ENCODE measurements around the gene SOD1. TPM values are rescaled to one million over a fixed set of nuclear protein-coding genes. Genes with fewer than 3 reads are reported as not detected.

The SOD1 gene
- total RNA-seq, 1 experiment from 2014 or later: 239 TPM

- DNase-seq (ENCODE audit: unreplicated experiment): no peak
- Mint-ChIP-seq H3K36me3 (ENCODE audit: insufficient read depth, unreplicated experiment) (peaks cover 79% of the 10 kb centered on the region), H3K27ac (ENCODE audit: low read depth, unreplicated experiment) (no peak overlapping the region), H3K4me1 (ENCODE audit: insufficient read depth, unreplicated experiment) (no peaks in the 10 kb centered on the region), H3K27me3 (ENCODE audit: insufficient read depth, unreplicated experiment) (no peaks in the 10 kb centered on the region), H3K9me3 (ENCODE audit: unreplicated experiment) (no peaks in the 10 kb centered on the region), H3K4me3 (ENCODE audit: unreplicated experiment) (no peak overlapping the region)
- ChIA-PET CTCF (interaction anchor here (1.2 kb wide), 1 partner anchor 588 kb away, joined by 3 read pairs; no protein-coding TSS in a partner anchor), POLR2A (interaction anchor here (0.7 to 1.8 kb wide), 2 partner anchors 17 to 43 kb away, joined by 4 to 5 read pairs; no protein-coding TSS in a partner anchor)
- no peak for TF ChIP-seq CTCF (IDR thresholded peaks at IDR 0.05; ENCODE audit: unreplicated experiment)
- intact Hi-C loops (cut with micrococcal nuclease): no loop called here
- no TSS peak for BruUV-seq (replicated peaks)
Measured at GRCh38 chr21:31687108-31687507, 27.6 kb downstream of the SOD1 start.

- intact Hi-C loops (cut with micrococcal nuclease): no loop called here
- H3K36me3 Mint-ChIP-seq (ENCODE audit: insufficient read depth, unreplicated experiment): peaks cover 82% of the 10 kb centered on the region
- CTCF ChIA-PET: interaction anchor here (0.6 kb wide), 2 partner anchors 19 to 940 kb away, joined by 3 to 4 read pairs; no protein-coding TSS in a partner anchor
- no peaks in the 10 kb centered on the region for H3K9me3 Mint-ChIP-seq (ENCODE audit: unreplicated experiment)
- no peaks in the 10 kb centered on the region for H3K27me3 Mint-ChIP-seq (ENCODE audit: insufficient read depth, unreplicated experiment)
- TF ChIP-seq CTCF (IDR thresholded peaks at IDR 0.05; ENCODE audit: unreplicated experiment): no peak
- no peak overlapping the region for H3K4me3 Mint-ChIP-seq (ENCODE audit: unreplicated experiment)
- H3K27ac Mint-ChIP-seq (ENCODE audit: low read depth, unreplicated experiment): no peak overlapping the region
- no peak for DNase-seq (ENCODE audit: unreplicated experiment)
- POLR2A ChIA-PET: interaction anchor here (0.6 to 1.5 kb wide), 2 partner anchors 9 to 1590 kb away, joined by 3 to 5 read pairs; no protein-coding TSS in a partner anchor
- no peaks in the 10 kb centered on the region for H3K4me1 Mint-ChIP-seq (ENCODE audit: insufficient read depth, unreplicated experiment)
- BruUV-seq (replicated peaks): no TSS peak
Measured at GRCh38 chr21:31688603-31689368, 29.3 kb downstream of the SOD1 start.

- intact Hi-C loops (cut with micrococcal nuclease): no loop called here
- CTCF ChIA-PET: interaction anchor here (0.6 kb wide), 1 partner anchor 1533 kb away, joined by 3 read pairs; no protein-coding TSS in a partner anchor
- POLR2A ChIA-PET: interaction anchor here (0.7 kb wide), 1 partner anchor 49 kb away, joined by 5 read pairs; no protein-coding TSS in a partner anchor
- BruUV-seq (replicated peaks): no TSS peak
- TF ChIP-seq CTCF (IDR thresholded peaks at IDR 0.05; ENCODE audit: unreplicated experiment): no peak
- Mint-ChIP-seq H3K9me3 (ENCODE audit: unreplicated experiment) (no peaks in the 10 kb centered on the region), H3K36me3 (ENCODE audit: insufficient read depth, unreplicated experiment) (peaks cover 72% of the 10 kb centered on the region), H3K4me1 (ENCODE audit: insufficient read depth, unreplicated experiment) (no peaks in the 10 kb centered on the region), H3K4me3 (ENCODE audit: unreplicated experiment) (no peak overlapping the region), H3K27ac (ENCODE audit: low read depth, unreplicated experiment) (no peak overlapping the region), H3K27me3 (ENCODE audit: insufficient read depth, unreplicated experiment) (no peaks in the 10 kb centered on the region)
- DNase-seq (ENCODE audit: unreplicated experiment): no peak
Measured at GRCh38 chr21:31693222-31693621, 33.7 kb downstream of the SOD1 start.

- no peak for TF ChIP-seq CTCF (IDR thresholded peaks at IDR 0.05; ENCODE audit: unreplicated experiment)
- no peaks in the 10 kb centered on the region for H3K27me3 Mint-ChIP-seq (ENCODE audit: insufficient read depth, unreplicated experiment)
- BruUV-seq (replicated peaks): no TSS peak
- no peak for DNase-seq (ENCODE audit: unreplicated experiment)
- intact Hi-C loops (cut with micrococcal nuclease): no loop called here
- CTCF ChIA-PET: no interaction called here
- no peak overlapping the region for H3K4me3 Mint-ChIP-seq (ENCODE audit: unreplicated experiment)
- H3K36me3 Mint-ChIP-seq (ENCODE audit: insufficient read depth, unreplicated experiment): peaks cover 84% of the 10 kb centered on the region
- H3K27ac Mint-ChIP-seq (ENCODE audit: low read depth, unreplicated experiment): no peak overlapping the region
- H3K4me1 Mint-ChIP-seq (ENCODE audit: insufficient read depth, unreplicated experiment): no peaks in the 10 kb centered on the region
- H3K9me3 Mint-ChIP-seq (ENCODE audit: unreplicated experiment): no peaks in the 10 kb centered on the region
- POLR2A ChIA-PET: interaction anchor here (0.6 to 1.2 kb wide), 3 partner anchors 19 to 130 kb away, joined by 3 to 4 read pairs (median 4); no protein-coding TSS in a partner anchor
Measured at GRCh38 chr21:31696424-31696823, 36.9 kb downstream of the SOD1 start.

All from MCF 10A (cell line).